GM23338 (cell line): Measurements from ENCODE around the gene ZNF778. TPM values are rescaled to one million over a fixed set of nuclear protein-coding genes. Genes with fewer than 3 reads are reported as not detected.

Source experiments
- ATAC-seq: fragments of 200-7000 bp; cut with Tn5 transposase; 3 replicates; pipeline ENCODE4 v1.9.1; 2020
- DNase-seq: peaks from one replicate; pipeline ENCODE4 v3.0.0-alpha.2; 2015; ENCODE audit warnings: low spot score
- H2AFZ ChIP-seq: fragments of 200-600 bp; sonication (generic); 2 replicates; pipeline ENCODE4 v1.8.0; 2016; ENCODE audit warnings: antibody characterized with exemption, mild to moderate bottlenecking, moderate library complexity
- H3F3A ChIP-seq: fragments of 200-600 bp; sonication (generic); replicated peaks from 2 replicates; pipeline ENCODE4 v1.8.0; 2017; ENCODE audit warnings: antibody characterized with exemption, mixed run types, low read depth
- H3K27ac ChIP-seq: fragments of 200-600 bp; sonication (generic); 2 replicates; pipeline ENCODE4 v1.6.1; 2016; ENCODE audit warnings: low read depth
- H3K27me3 ChIP-seq: fragments of 200-600 bp; sonication (generic); 2 replicates; pipeline ENCODE4 v1.8.0; 2016; ENCODE audit warnings: mild to moderate bottlenecking, mixed run types, moderate library complexity; ENCODE audit not compliant: insufficient read depth
- H3K36me3 ChIP-seq: fragments of 200-600 bp; sonication (generic); 2 replicates; pipeline ENCODE4 v1.8.0; 2016; ENCODE audit warnings: mild to moderate bottlenecking; ENCODE audit not compliant: insufficient read depth
- H3K4me1 ChIP-seq: fragments of 200-600 bp; sonication (generic); 2 replicates; pipeline ENCODE4 v1.8.0; 2016; ENCODE audit warnings: mild to moderate bottlenecking, moderate library complexity; ENCODE audit not compliant: insufficient read depth
- H3K4me2 ChIP-seq: fragments of 200-600 bp; sonication (generic); 2 replicates; pipeline ENCODE4 v1.7.1; 2017; ENCODE audit warnings: mixed run types
- H3K4me3 ChIP-seq: fragments of 200-600 bp; sonication (generic); 2 replicates; pipeline ENCODE4 v1.6.1; 2016; ENCODE audit warnings: mixed run types
- H3K79me2 ChIP-seq: fragments of 200-600 bp; sonication (generic); replicated peaks from 2 replicates; pipeline ENCODE4 v1.8.0; 2017; ENCODE audit warnings: mild to moderate bottlenecking; ENCODE audit not compliant: insufficient read depth
- H3K9me2 ChIP-seq: fragments of 200-600 bp; sonication (generic); 2 replicates; pipeline ENCODE4 v1.8.0; 2017; ENCODE audit not compliant: insufficient read depth
- H4K20me1 ChIP-seq: fragments of 200-600 bp; sonication (generic); replicated peaks from 2 replicates; pipeline ENCODE4 v1.8.0; 2017; ENCODE audit warnings: mild to moderate bottlenecking; ENCODE audit not compliant: insufficient read depth
- H3K27ac Mint-ChIP-seq: 2 replicates; pipeline ENCODE4 v1.8.0; 2020; ENCODE audit warnings: inconsistent platforms, mild to moderate bottlenecking, moderate library complexity, mixed read lengths
- H3K27me3 Mint-ChIP-seq: 3 replicates; pipeline ENCODE4 v1.8.0; 2022; ENCODE audit warnings: low read depth, mild to moderate bottlenecking, moderate library complexity, mixed read lengths, inconsistent platforms; ENCODE audit not compliant: insufficient read depth, poor library complexity
- H3K36me3 Mint-ChIP-seq: 3 replicates; pipeline ENCODE4 v1.8.0; 2021; ENCODE audit warnings: low read depth, mild to moderate bottlenecking, inconsistent platforms, moderate library complexity, mixed read lengths
- H3K4me1 Mint-ChIP-seq: 3 replicates; pipeline ENCODE4 v1.8.0; 2020; ENCODE audit warnings: mild to moderate bottlenecking, inconsistent platforms, mixed read lengths
- H3K4me3 Mint-ChIP-seq: 3 replicates; pipeline ENCODE4 v1.8.0; 2021; ENCODE audit warnings: moderate library complexity, mild to moderate bottlenecking, inconsistent platforms, mixed read lengths
- H3K9me3 Mint-ChIP-seq: 3 replicates; pipeline ENCODE4 v1.8.0; 2020; ENCODE audit warnings: moderate library complexity, mild to moderate bottlenecking, inconsistent platforms, mixed read lengths
- CREB1 ChIP-seq: fragments of 250-450 bp; sonication (Bioruptor Pico); IDR thresholded peaks from 2 replicates; pipeline ENCODE4 v1.5.0; 2020; ENCODE audit warnings: low read depth, mild to moderate bottlenecking, moderate library complexity
- CTCF ChIP-seq, 2 experiments: fragments of 200-600 bp in 1 of 2; sonication (generic) in 1 of 2; conservative IDR thresholded peaks; 2 replicates each; pipeline versions ENCODE4 v1.5.1 to v1.6.1; 2016 to 2017; ENCODE audit warnings: antibody characterized with exemption in 2 of 2, low read depth in 2 of 2, mild to moderate bottlenecking in 2 of 2, moderate library complexity in 1 of 2
- ETS1 ChIP-seq: IDR thresholded peaks from 2 replicates; pipeline ENCODE4 v1.6.1; 2016; ENCODE audit warnings: antibody characterized with exemption
- EZH2 ChIP-seq: fragments of 200-600 bp; sonication (generic); IDR thresholded peaks from one replicate; pipeline ENCODE4 v1.8.0; 2017; ENCODE audit warnings: antibody characterized with exemption, mild to moderate bottlenecking, low read depth; ENCODE audit not compliant: unreplicated experiment
- EZH2phosphoT487 ChIP-seq: fragments of 200-600 bp; sonication (generic); IDR thresholded peaks from one replicate; pipeline ENCODE4 v1.8.1; 2018; ENCODE audit warnings: antibody characterized with exemption; ENCODE audit not compliant: unreplicated experiment
- JUNB ChIP-seq: IDR thresholded peaks from one replicate; pipeline ENCODE4 v1.6.1; 2016; ENCODE audit warnings: antibody characterized with exemption; ENCODE audit not compliant: unreplicated experiment
- NANOG ChIP-seq: IDR thresholded peaks from 2 replicates; pipeline ENCODE4 v1.6.1; 2016; ENCODE audit warnings: antibody characterized with exemption, borderline replicate concordance
- POLR2AphosphoS5 ChIP-seq: IDR thresholded peaks from 2 replicates; pipeline ENCODE4 v1.6.1; 2016; ENCODE audit warnings: antibody characterized with exemption, low read depth
- STAT1 ChIP-seq: IDR thresholded peaks from one replicate; pipeline ENCODE4 v1.6.1; 2016; ENCODE audit warnings: antibody characterized with exemption; ENCODE audit not compliant: unreplicated experiment
- ZNF114 ChIP-seq: fragments of 250-450 bp; sonication (Bioruptor Pico); IDR thresholded peaks from 2 replicates; pipeline ENCODE4 v1.5.0; 2020; ENCODE audit warnings: mild to moderate bottlenecking, moderate library complexity
- ZNF462 ChIP-seq: fragments of 250-450 bp; sonication (Bioruptor Pico); IDR thresholded peaks from 2 replicates; pipeline ENCODE4 v1.5.0; 2020; ENCODE audit warnings: mild to moderate bottlenecking, moderate library complexity
- polyA plus RNA-seq: library from polyadenylated mRNA; unstranded; fragments of >200 nt; fragmentation: Nextera tagmentation; extraction: Ambion mirVana; gene quantifications from 2 replicates; pipeline ENCODE4 v1.2.1, GENCODE V29; 2016
- total RNA-seq: library from RNA; depleted of rRNA; stranded (reverse); fragments of >200 nt; shearing (Covaris generic); gene quantifications from 2 replicates; pipeline ENCODE4 v1.2.3, GENCODE V29; 2014
- TF ChIP-seq, protein P1 (sequence below): IDR thresholded peaks from one replicate; pipeline ENCODE4 v1.6.1; 2018; ENCODE audit warnings: antibody characterized with exemption; ENCODE audit not compliant: unreplicated experiment

ZNF778 gene
- total and polyA plus RNA-seq, 2 experiments from 2014 or later, result 7.9 to 43.4 TPM

DNA sequence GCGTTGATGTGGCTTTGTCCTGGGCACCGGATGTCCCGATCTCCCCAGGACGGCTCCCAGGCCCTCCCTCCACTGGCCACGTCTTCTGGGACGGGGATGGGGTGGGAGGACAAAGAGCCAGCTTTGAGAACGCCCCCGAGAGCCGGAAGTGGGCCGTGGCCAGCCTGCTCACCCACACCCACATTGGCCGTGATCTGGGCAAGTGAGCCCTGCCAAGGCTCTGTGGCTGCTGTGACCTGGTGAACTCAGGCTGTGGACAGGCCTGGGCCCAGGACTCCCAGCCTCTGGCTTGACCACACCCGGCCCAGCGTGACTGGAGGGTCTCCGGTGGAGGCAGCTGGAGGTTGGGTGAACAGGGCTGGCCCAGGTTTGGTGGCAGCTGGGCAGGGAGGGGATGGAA lies 42.6 kb upstream of the ZNF778 start:
- Mint-ChIP-seq H3K4me1 (peaks cover 13% of the 10 kb centered on the region), H3K9me3 (no peaks in the 10 kb centered on the region), H3K4me3 (no peak overlapping the region), H3K36me3 (no peaks in the 10 kb centered on the region), H3K27ac (no peak overlapping the region), H3K27me3 (peaks cover 14% of the 10 kb centered on the region)
- no peak for TF ChIP-seq STAT1
- no peak for TF ChIP-seq CTCF (conservative IDR thresholded peaks at IDR 0.05; ENCODE audit: low read depth in 2 of 2)
- TF ChIP-seq POLR2AphosphoS5, result no peak
- no peak for TF ChIP-seq ZNF114 (CRISPR knock-in tag)
- TF ChIP-seq, protein P1, sequence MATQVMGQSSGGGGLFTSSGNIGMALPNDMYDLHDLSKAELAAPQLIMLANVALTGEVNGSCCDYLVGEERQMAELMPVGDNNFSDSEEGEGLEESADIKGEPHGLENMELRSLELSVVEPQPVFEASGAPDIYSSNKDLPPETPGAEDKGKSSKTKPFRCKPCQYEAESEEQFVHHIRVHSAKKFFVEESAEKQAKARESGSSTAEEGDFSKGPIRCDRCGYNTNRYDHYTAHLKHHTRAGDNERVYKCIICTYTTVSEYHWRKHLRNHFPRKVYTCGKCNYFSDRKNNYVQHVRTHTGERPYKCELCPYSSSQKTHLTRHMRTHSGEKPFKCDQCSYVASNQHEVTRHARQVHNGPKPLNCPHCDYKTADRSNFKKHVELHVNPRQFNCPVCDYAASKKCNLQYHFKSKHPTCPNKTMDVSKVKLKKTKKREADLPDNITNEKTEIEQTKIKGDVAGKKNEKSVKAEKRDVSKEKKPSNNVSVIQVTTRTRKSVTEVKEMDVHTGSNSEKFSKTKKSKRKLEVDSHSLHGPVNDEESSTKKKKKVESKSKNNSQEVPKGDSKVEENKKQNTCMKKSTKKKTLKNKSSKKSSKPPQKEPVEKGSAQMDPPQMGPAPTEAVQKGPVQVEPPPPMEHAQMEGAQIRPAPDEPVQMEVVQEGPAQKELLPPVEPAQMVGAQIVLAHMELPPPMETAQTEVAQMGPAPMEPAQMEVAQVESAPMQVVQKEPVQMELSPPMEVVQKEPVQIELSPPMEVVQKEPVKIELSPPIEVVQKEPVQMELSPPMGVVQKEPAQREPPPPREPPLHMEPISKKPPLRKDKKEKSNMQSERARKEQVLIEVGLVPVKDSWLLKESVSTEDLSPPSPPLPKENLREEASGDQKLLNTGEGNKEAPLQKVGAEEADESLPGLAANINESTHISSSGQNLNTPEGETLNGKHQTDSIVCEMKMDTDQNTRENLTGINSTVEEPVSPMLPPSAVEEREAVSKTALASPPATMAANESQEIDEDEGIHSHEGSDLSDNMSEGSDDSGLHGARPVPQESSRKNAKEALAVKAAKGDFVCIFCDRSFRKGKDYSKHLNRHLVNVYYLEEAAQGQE, result no peak
- TF ChIP-seq ETS1, result no peak
- no peak for TF ChIP-seq ZNF462 (CRISPR knock-in tag)
- TF ChIP-seq EZH2phosphoT487, result no peak
- TF ChIP-seq EZH2, result no peak
- TF ChIP-seq CREB1 (CRISPR knock-in tag), result no peak
- TF ChIP-seq NANOG, result no peak
- TF ChIP-seq JUNB, result no peak
- no peak overlapping the region for H2AFZ ChIP-seq
- H3K4me3 ChIP-seq, result no peak overlapping the region
- no peak for DNase-seq
- H3K36me3 ChIP-seq, result no peaks in the 10 kb centered on the region
- no peaks in the 10 kb centered on the region for H3F3A ChIP-seq
- H3K27ac ChIP-seq, result no peak overlapping the region
- no peaks in the 10 kb centered on the region for H3K79me2 ChIP-seq
- peaks cover 12% of the 10 kb centered on the region for H3K4me1 ChIP-seq
- H3K4me2 ChIP-seq, result no peak overlapping the region
- no peaks in the 10 kb centered on the region for H3K27me3 ChIP-seq
- ATAC-seq, result no peak
- no peaks in the 10 kb centered on the region for H4K20me1 ChIP-seq
- no peaks in the 10 kb centered on the region for H3K9me2 ChIP-seq
